Activated CD8-positive, alpha-beta memory T cell treated with anti-CD3 and anti-CD28 coated beads for 36 hours (primary cell): Measurements from ENCODE around the gene UCP3. TPM values are rescaled to one million over a fixed set of nuclear protein-coding genes. Genes with fewer than 3 reads are reported as not detected.

ENCODE experiments used
- total RNA-seq, 2 experiments: library from RNA; stranded (reverse); gene quantifications; one replicate each; pipeline ENCODE4 v1.2.3, GENCODE V29; 2021

Gene UCP3
- total RNA-seq, 2 experiments from 2014 or later: 1.6 to 2.0 TPM

Other genes starting within 250 kb of the UCP3 start
- gene RAB6A, start 248.0 kb downstream of the UCP3 start, total RNA-seq: 10 to 100 TPM; 69.0 to 72.1 TPM
- gene MRPL48, start 221.2 kb downstream of the UCP3 start, total RNA-seq: 10 to 100 TPM; 59.5 to 61.8 TPM
- 100 to 1,000 TPM; 112 to 113 TPM for gene COA4, start 132.2 kb downstream of the UCP3 start, total RNA-seq
- 10 to 100 TPM; 26.4 to 26.8 TPM for gene PAAF1, start 132.1 kb downstream of the UCP3 start, total RNA-seq
- gene DNAJB13, start 58.1 kb downstream of the UCP3 start, total RNA-seq: under 1 TPM in 1 of 2 experiments, not detected in 1; 0.40 TPM
- gene UCP2, start 26.2 kb downstream of the UCP3 start, total RNA-seq: 100 to 1,000 TPM; 270 to 279 TPM
- gene C2CD3, start 161.9 kb upstream of the UCP3 start, total RNA-seq: 10 to 100 TPM; 34.3 to 35.3 TPM
- 10 to 100 TPM; 52.6 to 54.5 TPM for gene PPME1, start 162.2 kb upstream of the UCP3 start, total RNA-seq